ENCODE measurements around the gene TLE6. TPM values are rescaled to one million over a fixed set of nuclear protein-coding genes. Genes with fewer than 3 reads are reported as not detected.

Gene TLE6
- total and polyA plus RNA-seq, 2 of the 13 experiments (the other 11 are each of a cell fraction or from before 2014, with no cell fraction given): 0.24 to 5.5 TPM

DNA sequence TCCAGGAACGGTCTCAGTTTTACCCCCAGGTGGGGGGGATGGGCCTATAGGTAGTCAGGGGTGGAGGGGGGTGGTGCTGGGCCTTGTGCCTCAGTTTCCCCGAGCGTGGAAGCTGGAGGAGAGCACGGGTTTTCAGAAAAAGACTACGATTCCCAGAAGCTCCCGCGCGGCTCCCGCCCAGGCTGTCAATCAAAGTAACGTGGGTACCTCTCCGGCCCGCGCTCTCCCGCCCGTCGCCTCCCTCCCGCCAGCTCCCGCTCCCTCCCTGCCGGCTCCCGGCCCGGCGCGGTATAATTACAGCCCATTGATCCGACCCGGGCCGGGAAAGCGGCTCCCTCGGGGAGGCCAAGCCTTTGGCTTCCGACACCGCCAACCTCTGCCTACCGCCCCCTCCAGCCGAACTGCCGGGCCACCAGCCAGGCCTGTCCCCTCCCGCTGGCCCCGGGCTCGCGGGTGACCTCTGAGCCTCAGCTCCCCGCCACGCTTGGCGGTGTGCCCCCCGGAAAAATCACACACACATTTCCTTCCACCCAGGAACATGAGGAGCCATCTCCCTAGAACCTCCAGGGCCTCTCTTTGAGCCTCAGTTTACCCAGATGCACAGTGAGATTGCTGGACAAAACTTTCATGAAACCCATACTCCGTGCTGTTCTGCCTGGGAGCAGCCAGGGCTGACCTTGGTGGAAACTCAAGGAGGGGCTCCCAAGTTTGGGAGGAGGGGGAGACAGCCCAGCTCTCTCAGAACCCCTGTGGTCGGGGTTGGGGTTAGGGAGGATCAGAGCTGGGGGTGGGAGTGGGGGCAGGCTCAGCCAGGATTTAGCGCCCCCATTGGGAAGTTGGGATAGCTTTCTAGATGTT is 59.0 kb downstream of the TLE6 start (continued):
- TF ChIP-seq, protein P1, sequence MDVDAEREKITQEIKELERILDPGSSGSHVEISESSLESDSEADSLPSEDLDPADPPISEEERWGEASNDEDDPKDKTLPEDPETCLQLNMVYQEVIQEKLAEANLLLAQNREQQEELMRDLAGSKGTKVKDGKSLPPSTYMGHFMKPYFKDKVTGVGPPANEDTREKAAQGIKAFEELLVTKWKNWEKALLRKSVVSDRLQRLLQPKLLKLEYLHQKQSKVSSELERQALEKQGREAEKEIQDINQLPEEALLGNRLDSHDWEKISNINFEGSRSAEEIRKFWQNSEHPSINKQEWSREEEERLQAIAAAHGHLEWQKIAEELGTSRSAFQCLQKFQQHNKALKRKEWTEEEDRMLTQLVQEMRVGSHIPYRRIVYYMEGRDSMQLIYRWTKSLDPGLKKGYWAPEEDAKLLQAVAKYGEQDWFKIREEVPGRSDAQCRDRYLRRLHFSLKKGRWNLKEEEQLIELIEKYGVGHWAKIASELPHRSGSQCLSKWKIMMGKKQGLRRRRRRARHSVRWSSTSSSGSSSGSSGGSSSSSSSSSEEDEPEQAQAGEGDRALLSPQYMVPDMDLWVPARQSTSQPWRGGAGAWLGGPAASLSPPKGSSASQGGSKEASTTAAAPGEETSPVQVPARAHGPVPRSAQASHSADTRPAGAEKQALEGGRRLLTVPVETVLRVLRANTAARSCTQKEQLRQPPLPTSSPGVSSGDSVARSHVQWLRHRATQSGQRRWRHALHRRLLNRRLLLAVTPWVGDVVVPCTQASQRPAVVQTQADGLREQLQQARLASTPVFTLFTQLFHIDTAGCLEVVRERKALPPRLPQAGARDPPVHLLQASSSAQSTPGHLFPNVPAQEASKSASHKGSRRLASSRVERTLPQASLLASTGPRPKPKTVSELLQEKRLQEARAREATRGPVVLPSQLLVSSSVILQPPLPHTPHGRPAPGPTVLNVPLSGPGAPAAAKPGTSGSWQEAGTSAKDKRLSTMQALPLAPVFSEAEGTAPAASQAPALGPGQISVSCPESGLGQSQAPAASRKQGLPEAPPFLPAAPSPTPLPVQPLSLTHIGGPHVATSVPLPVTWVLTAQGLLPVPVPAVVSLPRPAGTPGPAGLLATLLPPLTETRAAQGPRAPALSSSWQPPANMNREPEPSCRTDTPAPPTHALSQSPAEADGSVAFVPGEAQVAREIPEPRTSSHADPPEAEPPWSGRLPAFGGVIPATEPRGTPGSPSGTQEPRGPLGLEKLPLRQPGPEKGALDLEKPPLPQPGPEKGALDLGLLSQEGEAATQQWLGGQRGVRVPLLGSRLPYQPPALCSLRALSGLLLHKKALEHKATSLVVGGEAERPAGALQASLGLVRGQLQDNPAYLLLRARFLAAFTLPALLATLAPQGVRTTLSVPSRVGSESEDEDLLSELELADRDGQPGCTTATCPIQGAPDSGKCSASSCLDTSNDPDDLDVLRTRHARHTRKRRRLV (CRISPR knock-in tag; IDR thresholded peaks at IDR 0.05): no peak
- TF ChIP-seq, protein P2, sequence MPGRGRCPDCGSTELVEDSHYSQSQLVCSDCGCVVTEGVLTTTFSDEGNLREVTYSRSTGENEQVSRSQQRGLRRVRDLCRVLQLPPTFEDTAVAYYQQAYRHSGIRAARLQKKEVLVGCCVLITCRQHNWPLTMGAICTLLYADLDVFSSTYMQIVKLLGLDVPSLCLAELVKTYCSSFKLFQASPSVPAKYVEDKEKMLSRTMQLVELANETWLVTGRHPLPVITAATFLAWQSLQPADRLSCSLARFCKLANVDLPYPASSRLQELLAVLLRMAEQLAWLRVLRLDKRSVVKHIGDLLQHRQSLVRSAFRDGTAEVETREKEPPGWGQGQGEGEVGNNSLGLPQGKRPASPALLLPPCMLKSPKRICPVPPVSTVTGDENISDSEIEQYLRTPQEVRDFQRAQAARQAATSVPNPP (CRISPR knock-in tag; IDR thresholded peaks at IDR 0.05): 0 out of 2 replicates have a peak, but pooled peaks have one; percentile 31
- no peak for TF ChIP-seq NCOR1 (IDR thresholded peaks at IDR 0.05; ENCODE audit: borderline replicate concordance, low read length)
- TF ChIP-seq ZNF674 (CRISPR knock-in tag; IDR thresholded peaks at IDR 0.05; ENCODE audit: low read depth): no peak
- TF ChIP-seq IRF2 (CRISPR knock-in tag; IDR thresholded peaks at IDR 0.05): 0 out of 2 replicates have a peak, but pooled peaks have one; percentile 14
- TF ChIP-seq ZNF83 (CRISPR knock-in tag; IDR thresholded peaks at IDR 0.05; ENCODE audit: borderline replicate concordance): no peak
- no peak for TF ChIP-seq ZNF138 (CRISPR knock-in tag; IDR thresholded peaks at IDR 0.05; ENCODE audit: low read depth)
- TF ChIP-seq, protein P3, sequence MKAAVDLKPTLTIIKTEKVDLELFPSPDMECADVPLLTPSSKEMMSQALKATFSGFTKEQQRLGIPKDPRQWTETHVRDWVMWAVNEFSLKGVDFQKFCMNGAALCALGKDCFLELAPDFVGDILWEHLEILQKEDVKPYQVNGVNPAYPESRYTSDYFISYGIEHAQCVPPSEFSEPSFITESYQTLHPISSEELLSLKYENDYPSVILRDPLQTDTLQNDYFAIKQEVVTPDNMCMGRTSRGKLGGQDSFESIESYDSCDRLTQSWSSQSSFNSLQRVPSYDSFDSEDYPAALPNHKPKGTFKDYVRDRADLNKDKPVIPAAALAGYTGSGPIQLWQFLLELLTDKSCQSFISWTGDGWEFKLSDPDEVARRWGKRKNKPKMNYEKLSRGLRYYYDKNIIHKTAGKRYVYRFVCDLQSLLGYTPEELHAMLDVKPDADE (CRISPR knock-in tag; IDR thresholded peaks at IDR 0.05): no peak
- TF ChIP-seq ZNF761 (CRISPR knock-in tag; conservative IDR thresholded peaks at IDR 0.05): peak; percentile 29; the same call in 1 of the 2 replicates
- TF ChIP-seq, protein P4, sequence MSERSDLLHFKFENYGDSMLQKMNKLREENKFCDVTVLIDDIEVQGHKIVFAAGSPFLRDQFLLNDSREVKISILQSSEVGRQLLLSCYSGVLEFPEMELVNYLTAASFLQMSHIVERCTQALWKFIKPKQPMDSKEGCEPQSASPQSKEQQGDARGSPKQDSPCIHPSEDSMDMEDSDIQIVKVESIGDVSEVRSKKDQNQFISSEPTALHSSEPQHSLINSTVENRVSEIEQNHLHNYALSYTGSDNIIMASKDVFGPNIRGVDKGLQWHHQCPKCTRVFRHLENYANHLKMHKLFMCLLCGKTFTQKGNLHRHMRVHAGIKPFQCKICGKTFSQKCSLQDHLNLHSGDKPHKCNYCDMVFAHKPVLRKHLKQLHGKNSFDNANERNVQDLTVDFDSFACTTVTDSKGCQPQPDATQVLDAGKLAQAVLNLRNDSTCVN (CRISPR knock-in tag; IDR thresholded peaks at IDR 0.05; ENCODE audit: borderline replicate concordance): 0 out of 2 replicates have a peak, but pooled peaks have one; percentile 32
- TF ChIP-seq, protein P5, sequence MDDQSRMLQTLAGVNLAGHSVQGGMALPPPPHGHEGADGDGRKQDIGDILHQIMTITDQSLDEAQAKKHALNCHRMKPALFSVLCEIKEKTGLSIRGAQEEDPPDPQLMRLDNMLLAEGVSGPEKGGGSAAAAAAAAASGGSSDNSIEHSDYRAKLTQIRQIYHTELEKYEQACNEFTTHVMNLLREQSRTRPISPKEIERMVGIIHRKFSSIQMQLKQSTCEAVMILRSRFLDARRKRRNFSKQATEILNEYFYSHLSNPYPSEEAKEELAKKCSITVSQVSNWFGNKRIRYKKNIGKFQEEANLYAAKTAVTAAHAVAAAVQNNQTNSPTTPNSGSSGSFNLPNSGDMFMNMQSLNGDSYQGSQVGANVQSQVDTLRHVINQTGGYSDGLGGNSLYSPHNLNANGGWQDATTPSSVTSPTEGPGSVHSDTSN (CRISPR knock-in tag; IDR thresholded peaks at IDR 0.05; ENCODE audit: borderline replicate concordance): peak; percentile 61; the same call in 1 of the 2 replicates
- peak; percentile 50; the same call in 1 of the 2 replicates for TF ChIP-seq KDM5A (IDR thresholded peaks at IDR 0.05; ENCODE audit: borderline replicate concordance, low read length)
- TF ChIP-seq, protein P6, sequence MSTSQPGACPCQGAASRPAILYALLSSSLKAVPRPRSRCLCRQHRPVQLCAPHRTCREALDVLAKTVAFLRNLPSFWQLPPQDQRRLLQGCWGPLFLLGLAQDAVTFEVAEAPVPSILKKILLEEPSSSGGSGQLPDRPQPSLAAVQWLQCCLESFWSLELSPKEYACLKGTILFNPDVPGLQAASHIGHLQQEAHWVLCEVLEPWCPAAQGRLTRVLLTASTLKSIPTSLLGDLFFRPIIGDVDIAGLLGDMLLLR (CRISPR knock-in tag; IDR thresholded peaks at IDR 0.05): no peak
- TF ChIP-seq ERF (CRISPR knock-in tag; IDR thresholded peaks at IDR 0.05): no peak; the same call in 1 of the 2 replicates
- TF ChIP-seq ZNF331 (CRISPR knock-in tag; IDR thresholded peaks at IDR 0.05): peak; percentile 40; the same call in 1 of the 2 replicates
- TF ChIP-seq ZSCAN30 (CRISPR knock-in tag; IDR thresholded peaks at IDR 0.05): peak; percentile 18; the same call in 1 of the 2 replicates
- peak; percentile 55 for TF ChIP-seq YY1 (IDR thresholded peaks at IDR 0.05; ENCODE audit: insufficient read depth, insufficient replicate concordance, low read depth, low read length)

All from HepG2 (cell line).